ENCODE results near the gene NACC1. TPM values are rescaled to one million over a fixed set of nuclear protein-coding genes. Genes with fewer than 3 reads are reported as not detected.

NACC1 gene
- total RNA-seq, 1 donor from 2014 or later = 63.0 TPM

DNA sequence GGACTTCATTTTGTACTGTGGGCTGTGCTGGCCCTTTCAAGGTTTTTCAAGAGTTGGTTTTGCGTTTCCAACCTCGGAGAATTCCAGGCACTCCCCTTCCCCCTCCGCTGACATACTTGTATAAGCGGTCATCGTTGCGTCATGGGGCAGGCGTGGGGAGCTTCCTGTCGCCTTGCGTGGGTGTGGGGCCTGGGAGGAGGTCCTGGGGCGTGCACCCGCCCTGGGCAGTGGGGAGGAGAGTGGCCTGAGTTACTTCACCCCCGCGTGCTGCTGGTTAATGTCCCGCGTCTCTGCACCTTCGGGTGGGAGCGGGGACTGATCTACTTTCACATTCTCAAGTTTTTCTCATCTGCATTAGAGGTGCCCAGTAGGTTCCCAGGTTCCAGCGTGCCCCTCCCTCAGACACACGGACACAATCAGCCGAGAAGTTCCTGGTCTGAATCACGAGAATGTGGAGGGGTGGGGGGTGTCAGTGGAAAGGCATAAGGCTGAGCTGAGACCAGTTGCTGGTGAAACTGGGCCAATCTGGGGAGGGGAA is 36.2 kb downstream of the NACC1 start:
- H3K4me1 Mint-ChIP-seq = peaks cover 26% of the 10 kb centered on the region
- H3K9me3 Mint-ChIP-seq = no peaks in the 10 kb centered on the region

DNA sequence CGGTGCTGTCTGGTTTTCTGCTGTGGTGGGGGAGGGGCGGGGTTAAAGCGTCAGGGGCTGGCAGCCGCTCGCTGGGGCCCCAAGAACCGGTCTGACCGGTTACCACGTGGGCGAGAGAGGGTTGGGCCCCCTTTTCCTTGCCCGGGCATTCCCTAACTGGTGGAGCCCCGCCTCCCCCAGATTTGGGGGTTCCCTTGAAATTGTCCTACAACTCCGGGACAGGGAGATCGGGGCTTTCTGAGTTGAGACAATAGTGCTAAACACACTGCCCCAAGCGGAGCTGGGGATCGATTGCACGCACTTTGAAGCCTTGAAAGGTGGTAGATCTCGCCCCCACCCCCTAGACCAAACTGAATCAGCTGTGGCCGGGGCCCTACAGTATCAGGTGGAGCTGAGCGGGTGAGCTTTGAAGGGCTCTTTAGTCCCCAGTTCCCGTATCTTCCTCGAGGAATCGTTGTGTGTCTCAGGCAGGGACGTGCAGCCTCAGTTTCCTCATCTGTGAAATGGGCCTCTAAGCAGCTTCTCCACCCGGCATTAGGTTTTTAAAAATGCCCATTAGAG is 36.9 kb downstream of the NACC1 start:
- peak overlapping the region; percentile 98 for H3K27ac Mint-ChIP-seq

More for the DNA sequence above, 36.2 kb downstream of the NACC1 start:
- Mint-ChIP-seq H3K27ac (peak overlapping the region; percentile 98), H3K27me3 (ENCODE audit: low read depth) (no peaks in the 10 kb centered on the region), H3K4me3 (peak overlapping the region; percentile 100), H3K36me3 (peaks cover 6% of the 10 kb centered on the region)
- TF ChIP-seq, protein P1, sequence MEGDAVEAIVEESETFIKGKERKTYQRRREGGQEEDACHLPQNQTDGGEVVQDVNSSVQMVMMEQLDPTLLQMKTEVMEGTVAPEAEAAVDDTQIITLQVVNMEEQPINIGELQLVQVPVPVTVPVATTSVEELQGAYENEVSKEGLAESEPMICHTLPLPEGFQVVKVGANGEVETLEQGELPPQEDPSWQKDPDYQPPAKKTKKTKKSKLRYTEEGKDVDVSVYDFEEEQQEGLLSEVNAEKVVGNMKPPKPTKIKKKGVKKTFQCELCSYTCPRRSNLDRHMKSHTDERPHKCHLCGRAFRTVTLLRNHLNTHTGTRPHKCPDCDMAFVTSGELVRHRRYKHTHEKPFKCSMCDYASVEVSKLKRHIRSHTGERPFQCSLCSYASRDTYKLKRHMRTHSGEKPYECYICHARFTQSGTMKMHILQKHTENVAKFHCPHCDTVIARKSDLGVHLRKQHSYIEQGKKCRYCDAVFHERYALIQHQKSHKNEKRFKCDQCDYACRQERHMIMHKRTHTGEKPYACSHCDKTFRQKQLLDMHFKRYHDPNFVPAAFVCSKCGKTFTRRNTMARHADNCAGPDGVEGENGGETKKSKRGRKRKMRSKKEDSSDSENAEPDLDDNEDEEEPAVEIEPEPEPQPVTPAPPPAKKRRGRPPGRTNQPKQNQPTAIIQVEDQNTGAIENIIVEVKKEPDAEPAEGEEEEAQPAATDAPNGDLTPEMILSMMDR (IDR thresholded peaks at IDR 0.05; ENCODE audit: unreplicated experiment) = no peak
- peak in 1 of 2 experiments; percentile 56 for DNase-seq (ENCODE audit: low spot score in 2 of 2, unreplicated experiment in 2 of 2)

DNA sequence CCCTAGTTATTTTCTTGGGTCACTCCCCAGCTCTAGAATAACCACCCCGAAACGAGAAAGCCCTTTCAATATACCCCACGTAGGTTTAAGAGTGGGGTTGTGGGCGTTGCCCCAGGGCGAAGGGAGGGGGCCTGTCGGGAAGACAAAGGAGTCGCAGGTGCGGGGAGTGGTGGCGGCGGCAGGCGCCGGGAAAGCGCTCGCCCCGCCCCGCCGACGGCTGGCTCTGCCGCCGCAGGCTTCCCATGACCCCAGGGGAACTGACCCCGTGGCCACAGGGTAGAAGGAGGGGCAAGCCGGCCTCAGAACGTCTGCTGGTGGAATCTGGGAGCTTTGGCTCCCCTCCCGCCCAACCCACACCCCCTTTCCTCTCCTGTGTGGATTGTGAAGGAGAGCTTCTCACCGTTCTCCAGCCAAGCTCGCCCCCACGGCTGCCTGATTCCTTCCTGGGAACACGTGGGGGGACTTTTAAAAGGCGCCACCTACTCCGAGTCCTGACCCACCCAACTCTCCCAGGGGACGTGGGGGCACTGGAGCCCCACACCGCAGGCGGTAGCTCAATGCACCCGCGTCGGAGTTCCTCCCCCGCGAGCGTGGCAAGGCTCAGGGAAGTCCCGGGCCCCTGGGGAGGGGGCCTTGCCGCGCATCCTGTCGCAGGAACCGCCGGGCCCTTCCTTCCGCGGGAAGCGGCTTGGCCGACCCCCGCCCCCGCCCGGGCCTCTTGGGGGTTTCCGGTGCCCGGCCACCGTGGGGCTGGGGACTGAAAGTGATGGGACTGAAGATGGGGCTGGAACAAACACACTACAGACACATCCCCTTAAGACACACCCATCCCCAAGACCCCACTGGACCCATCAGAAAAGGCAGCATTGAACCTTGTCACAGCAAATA is 37.7 kb downstream of the NACC1 start:
- Mint-ChIP-seq H3K27ac (peak overlapping the region; percentile 98), H3K27me3 (ENCODE audit: low read depth) (no peaks in the 10 kb centered on the region), H3K4me3 (peak overlapping the region; percentile 100), H3K4me1 (peaks cover 24% of the 10 kb centered on the region), H3K36me3 (peaks cover 6% of the 10 kb centered on the region), H3K9me3 (no peaks in the 10 kb centered on the region)
- peak in 1 of 2 experiments; percentile 81 for DNase-seq (ENCODE audit: low spot score in 2 of 2, unreplicated experiment in 2 of 2)
- TF ChIP-seq, protein P1 (IDR thresholded peaks at IDR 0.05; ENCODE audit: unreplicated experiment) = no peak

More for the DNA sequence above, 36.9 kb downstream of the NACC1 start:
- Mint-ChIP-seq H3K4me1 (peaks cover 24% of the 10 kb centered on the region), H3K27me3 (ENCODE audit: low read depth) (no peaks in the 10 kb centered on the region), H3K4me3 (peak overlapping the region; percentile 100), H3K36me3 (peaks cover 6% of the 10 kb centered on the region), H3K9me3 (no peaks in the 10 kb centered on the region)
- TF ChIP-seq, protein P1 (IDR thresholded peaks at IDR 0.05; ENCODE audit: unreplicated experiment) = no peak
- peak; percentile 82 to 86 for DNase-seq (ENCODE audit: low spot score in 2 of 2, unreplicated experiment in 2 of 2)

DNA sequence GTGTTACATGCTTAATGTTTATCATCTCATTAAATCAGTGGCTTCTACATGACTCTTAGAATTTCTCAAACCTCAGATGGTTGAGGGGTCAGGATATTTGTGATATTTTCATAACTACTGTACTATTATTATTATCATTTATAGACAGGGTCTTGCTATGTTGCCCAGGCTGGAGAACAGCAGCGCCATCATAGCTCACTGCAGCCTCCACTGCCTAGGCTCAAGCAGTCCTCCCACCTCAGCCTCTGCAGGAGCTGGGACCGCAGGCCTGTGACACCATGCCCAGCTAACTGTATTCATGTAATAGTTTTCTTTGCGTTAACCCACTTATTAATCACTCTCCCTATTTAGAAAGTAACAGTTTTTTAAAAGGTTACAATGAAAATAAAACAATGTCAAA is 41.6 kb downstream of the NACC1 start:
- TF ChIP-seq, protein P1 (IDR thresholded peaks at IDR 0.05; ENCODE audit: unreplicated experiment) = no peak
- no peaks in the 10 kb centered on the region for H3K9me3 Mint-ChIP-seq
- H3K36me3 Mint-ChIP-seq = no peaks in the 10 kb centered on the region
- H3K4me3 Mint-ChIP-seq = no peak overlapping the region
- no peaks in the 10 kb centered on the region for H3K27me3 Mint-ChIP-seq (ENCODE audit: low read depth)
- peaks cover 40% of the 10 kb centered on the region for H3K4me1 Mint-ChIP-seq
- peak overlapping the region; percentile 64 for H3K27ac Mint-ChIP-seq
- DNase-seq (ENCODE audit: low spot score in 2 of 2, unreplicated experiment in 2 of 2) = no peak

DNA sequence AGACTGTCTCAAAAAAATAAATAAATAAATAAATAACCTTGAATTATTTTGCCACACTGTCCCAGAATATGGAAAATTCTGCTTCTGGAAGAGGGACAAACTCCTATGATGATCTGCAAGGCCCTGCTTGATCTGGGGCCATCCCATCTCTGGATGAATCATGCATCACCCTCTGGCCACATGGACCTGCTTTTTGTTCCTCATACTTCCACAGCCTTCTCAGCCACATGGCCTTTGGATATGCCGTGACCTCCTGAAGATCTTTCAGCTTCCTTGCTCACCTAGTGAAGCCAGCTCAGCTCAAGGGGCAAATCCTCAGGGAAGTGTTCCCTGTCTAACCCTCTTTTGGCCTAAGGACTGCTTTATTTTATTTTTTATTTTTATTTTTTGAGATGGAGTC is 42.5 kb downstream of the NACC1 start:
- no peaks in the 10 kb centered on the region for H3K27me3 Mint-ChIP-seq (ENCODE audit: low read depth)
- H3K4me1 Mint-ChIP-seq = peaks cover 48% of the 10 kb centered on the region
- no peak overlapping the region for H3K27ac Mint-ChIP-seq
- H3K36me3 Mint-ChIP-seq = no peaks in the 10 kb centered on the region
- no peak for DNase-seq (ENCODE audit: low spot score in 2 of 2, unreplicated experiment in 2 of 2)
- no peak overlapping the region for H3K4me3 Mint-ChIP-seq
- TF ChIP-seq, protein P1 (IDR thresholded peaks at IDR 0.05; ENCODE audit: unreplicated experiment) = no peak
- H3K9me3 Mint-ChIP-seq = no peaks in the 10 kb centered on the region
